ENCODE results near the gene TMEM95. TPM values are rescaled to one million over a fixed set of nuclear protein-coding genes. Genes with fewer than 3 reads are reported as not detected.
"Not testable (repeated sequence)": the region's sequence is repeated elsewhere in the genome, so short reads cannot be mapped to it uniquely, and the experiment has no call there.

The TMEM95 gene
- total RNA-seq, 1 donor from 2014 or later, result not detected

- DNase-seq (ENCODE audit: low read depth), result peak; percentile 30
Measured at GRCh38 chr17:7323731-7324437, 31.1 kb upstream of the TMEM95 start.

- DNase-seq (ENCODE audit: low read depth), result no peak
Measured at GRCh38 chr17:7324438-7324779, 30.5 kb upstream of the TMEM95 start.

GRCh38 chr17:7325031-7325528 is 29.9 kb upstream of the TMEM95 start:
- no peak for DNase-seq (ENCODE audit: low read depth)

GRCh38 chr17:7326186-7326585 is 28.8 kb upstream of the TMEM95 start:
- DNase-seq (ENCODE audit: low read depth), result no peak

GRCh38 chr17:7327056-7327455 is 27.9 kb upstream of the TMEM95 start:
- no peak for DNase-seq (ENCODE audit: low read depth)

GRCh38 chr17:7327501-7327900 is 27.5 kb upstream of the TMEM95 start:
- no peak for DNase-seq (ENCODE audit: low read depth)

GRCh38 chr17:7328009-7328408 is 26.9 kb upstream of the TMEM95 start:
- no peak for DNase-seq (ENCODE audit: low read depth)

GRCh38 chr17:7328840-7329373 is 26.0 kb upstream of the TMEM95 start, which contains the start of gene NEURL4:
NEURL4 (minus strand) TSS chr17:7329335; CDS start chr17:7329312, 23 bp downstream.
- DNase-seq (ENCODE audit: low read depth), result no peak

- DNase-seq (ENCODE audit: low read depth), result peak; percentile 100
Measured at GRCh38 chr17:7329374-7329996, 25.5 kb upstream of the TMEM95 start.

GRCh38 chr17:7329997-7330637 is 24.8 kb upstream of the TMEM95 start:
- DNase-seq (ENCODE audit: low read depth), result peak; percentile 86

- DNase-seq (ENCODE audit: low read depth), result no peak
Measured at GRCh38 chr17:7330638-7331015, 24.3 kb upstream of the TMEM95 start.

GRCh38 chr17:7332111-7332510 is 22.8 kb upstream of the TMEM95 start:
- DNase-seq (ENCODE audit: low read depth), result no peak

GRCh38 chr17:7332600-7333069 is 22.3 kb upstream of the TMEM95 start:
- not testable (repeated sequence) for DNase-seq (ENCODE audit: low read depth)

GRCh38 chr17:7334938-7335538 is 19.9 kb upstream of the TMEM95 start:
- no peak for DNase-seq (ENCODE audit: low read depth)

GRCh38 chr17:7335765-7336164 is 19.2 kb upstream of the TMEM95 start:
- not testable (repeated sequence) for DNase-seq (ENCODE audit: low read depth)

- no peak for DNase-seq (ENCODE audit: low read depth)
Measured at GRCh38 chr17:7336240-7337175, 18.4 kb upstream of the TMEM95 start, which contains the start of gene ACAP1. ACAP1 (plus strand) TSS chr17:7336529; CDS start chr17:7336735, 206 bp downstream.

- DNase-seq (ENCODE audit: low read depth), result not testable (repeated sequence)
Measured at GRCh38 chr17:7337600-7337999, 17.4 kb upstream of the TMEM95 start.

- peak; percentile 77 for DNase-seq (ENCODE audit: low read depth)
Measured at GRCh38 chr17:7340179-7340578, 14.8 kb upstream of the TMEM95 start.

- no peak for DNase-seq (ENCODE audit: low read depth)
Measured at GRCh38 chr17:7341842-7342241, 13.1 kb upstream of the TMEM95 start.

GRCh38 chr17:7343250-7343649 is 11.7 kb upstream of the TMEM95 start:
- no peak for DNase-seq (ENCODE audit: low read depth)

All from myocyte (in vitro differentiated cells).